GM11168 (cell line): Measurements from ENCODE around the gene ST6GAL1.

Experiments used
- in situ Hi-C: fragments of 300-500 bp; cut with MboI; formaldehyde crosslinking; loops from one replicate; pipeline ENCODE4 v1.12.0; 2022; ENCODE audit warnings: low sequenced_read_pairs; ENCODE audit not compliant: unreplicated experiment

ST6GAL1 gene

DNA sequence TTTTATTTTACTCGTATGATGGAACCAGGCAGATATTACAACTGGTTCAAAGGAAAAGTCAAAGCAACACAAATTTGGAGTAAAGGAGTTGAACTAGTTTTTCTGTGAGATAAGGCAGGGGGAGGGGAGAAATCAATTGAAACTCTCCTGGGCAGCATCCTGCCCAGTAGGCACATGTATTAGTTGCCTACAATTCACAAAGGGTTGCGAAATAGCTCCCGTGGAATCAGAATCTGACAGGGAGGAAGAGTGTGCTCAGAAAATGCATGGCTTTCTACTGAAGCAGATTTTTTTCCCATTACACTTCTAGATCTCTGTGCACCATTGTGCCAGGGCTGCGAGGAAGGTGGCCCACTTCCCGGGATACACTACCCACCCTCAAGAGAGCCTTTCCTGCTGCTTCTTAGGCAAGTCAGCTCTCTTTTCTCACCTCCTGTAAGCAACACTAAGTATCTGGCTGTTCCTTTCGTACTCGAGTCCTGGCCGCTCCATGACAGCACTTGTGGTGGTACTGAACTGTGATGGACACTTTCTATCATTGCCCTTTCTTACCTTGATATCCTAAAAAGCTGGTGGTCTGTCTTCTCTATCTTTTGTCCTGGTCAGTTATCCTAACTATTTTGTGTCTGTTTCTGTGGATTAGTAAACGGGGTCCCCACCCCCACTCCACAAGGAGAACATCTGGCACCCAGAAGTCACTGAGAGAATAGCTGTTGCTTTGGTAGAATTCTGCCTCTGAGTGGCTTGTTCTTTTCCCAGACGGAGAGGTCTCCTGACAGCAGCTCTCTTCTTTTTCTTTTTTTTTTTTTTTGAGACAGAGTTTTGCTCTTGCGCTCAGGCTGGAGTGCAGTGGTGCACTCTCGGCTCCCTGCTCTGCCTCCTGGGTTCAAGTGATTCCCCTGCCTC lies 134.1 kb downstream of the ST6GAL1 start:
- in situ Hi-C loops, result no loop called here

DNA sequence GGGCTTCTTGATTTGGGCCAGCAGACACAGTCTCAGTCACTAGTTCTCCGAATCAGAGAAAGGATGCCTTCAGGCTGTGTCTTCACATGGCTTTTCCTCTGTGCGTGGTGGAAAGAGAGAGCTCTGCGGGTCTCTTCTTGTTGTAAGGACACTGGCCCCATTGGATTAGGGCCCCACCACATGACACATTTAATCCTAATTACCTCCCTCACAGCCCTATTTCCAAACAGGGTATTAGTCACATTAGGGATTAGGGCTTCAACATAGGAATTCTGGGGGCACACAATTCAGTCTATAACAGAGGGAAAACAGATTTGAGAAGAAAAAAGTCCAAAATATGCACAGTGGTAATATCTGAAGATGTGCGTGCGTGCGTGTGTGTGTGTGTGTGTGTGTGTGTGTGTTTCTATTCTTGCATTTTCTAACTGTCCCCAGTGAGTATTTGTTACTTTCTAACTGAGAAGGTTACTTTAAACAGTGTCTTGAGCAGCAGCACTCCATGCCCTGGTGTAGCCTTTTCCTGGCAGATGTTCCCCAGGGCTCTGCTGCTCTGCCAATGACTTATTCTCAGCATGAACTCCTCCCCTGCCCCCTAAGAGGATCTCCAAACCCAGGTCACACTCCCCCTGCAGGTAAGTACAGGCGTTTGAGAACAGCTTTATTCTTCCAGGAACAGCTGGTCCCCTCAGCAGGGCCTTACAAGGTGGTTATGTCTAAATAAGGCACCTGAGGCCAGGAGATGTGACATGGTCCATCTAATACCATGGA lies 136.1 kb downstream of the ST6GAL1 start:
- in situ Hi-C loops, result no loop called here

DNA sequence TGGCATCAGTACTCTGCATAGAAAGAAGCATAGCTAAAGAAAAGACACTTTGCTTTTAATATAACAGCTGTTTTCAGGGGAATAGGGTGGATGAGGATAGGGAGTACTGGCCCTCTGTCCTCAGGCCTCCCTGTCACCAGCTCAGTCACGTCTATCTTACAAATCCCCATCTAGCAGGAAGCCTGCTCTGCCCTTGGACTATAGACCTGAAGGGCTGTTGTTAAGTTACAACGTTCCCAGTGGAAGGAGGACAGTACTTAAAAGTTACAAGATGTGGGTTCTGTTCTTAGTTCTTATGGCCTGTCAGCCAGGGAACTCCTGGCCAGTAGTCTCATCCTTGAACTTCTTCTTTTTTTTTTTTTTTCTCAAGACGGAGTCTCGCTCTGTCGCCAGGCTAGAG lies 138.5 kb downstream of the ST6GAL1 start:
- in situ Hi-C loops, result no loop called here

DNA sequence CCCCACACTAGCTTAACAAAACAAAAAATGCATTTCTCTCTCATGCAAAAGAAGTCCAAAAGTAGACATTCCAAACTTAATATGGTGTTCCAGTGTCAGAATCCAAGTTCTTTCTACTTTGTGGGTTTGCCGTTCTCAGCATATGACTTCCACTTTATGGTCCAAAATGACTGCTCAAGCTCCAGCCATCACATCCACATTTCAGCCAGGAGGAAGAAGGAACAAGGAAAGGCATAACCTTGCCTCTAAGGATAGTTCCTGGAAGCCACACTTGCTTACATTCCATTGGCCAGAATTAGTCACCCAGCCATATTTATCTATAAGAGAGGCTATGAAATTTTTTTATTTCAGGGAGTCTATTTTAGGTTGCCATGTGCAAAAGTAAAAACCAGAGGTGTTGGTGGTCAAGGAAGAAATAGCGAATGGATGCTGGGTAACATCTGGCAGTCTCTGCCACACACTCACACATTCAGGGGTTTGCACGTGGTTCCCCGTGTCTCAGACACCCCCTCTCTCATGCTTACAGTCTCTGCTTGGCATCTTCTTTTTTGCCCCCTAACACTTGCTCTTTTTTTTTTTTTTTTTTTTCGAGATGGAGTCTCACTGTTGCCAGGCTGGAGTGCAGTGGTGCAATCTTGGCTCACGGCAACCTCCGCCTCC lies 139.7 kb downstream of the ST6GAL1 start:
- in situ Hi-C loops, result no loop called here

DNA sequence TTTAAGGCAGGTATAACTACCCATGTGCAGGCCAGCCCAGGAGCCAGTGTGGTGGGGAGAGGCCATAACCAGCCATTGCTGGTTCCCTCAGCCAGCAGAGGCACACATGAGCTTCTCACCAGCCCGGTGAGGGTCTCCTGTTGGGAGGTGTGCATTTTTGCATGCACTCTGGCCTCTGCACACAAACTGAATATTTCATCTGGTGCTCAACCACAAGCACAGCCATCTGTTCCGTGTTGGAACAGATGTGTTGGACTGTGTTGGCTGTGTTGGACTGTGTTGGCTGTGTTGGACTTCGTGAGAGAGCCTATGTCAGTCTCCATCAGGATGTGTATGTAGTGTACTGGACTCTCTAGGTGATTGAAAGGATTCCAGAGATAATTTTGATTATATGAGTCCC lies 141.8 kb downstream of the ST6GAL1 start:
- in situ Hi-C loops, result no loop called here

DNA sequence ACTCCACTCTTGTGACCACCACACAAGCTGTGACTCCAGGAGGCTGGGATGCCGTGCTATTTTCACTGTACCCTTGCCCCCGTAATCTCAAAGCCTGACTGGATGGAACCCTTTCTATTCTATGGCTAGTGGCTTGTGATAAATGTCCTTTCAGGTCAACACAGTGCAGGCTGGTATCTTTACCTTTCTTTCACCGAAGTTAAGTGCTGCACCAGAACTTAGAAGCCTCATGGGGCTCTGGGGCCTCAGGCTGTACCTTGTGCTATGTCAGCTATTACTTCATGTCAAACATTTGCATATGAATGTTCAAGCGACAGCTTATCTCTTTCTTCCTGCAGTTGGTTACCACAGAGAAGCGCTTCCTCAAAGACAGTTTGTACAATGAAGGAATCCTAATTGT lies 142.2 kb downstream of the ST6GAL1 start:
- in situ Hi-C loops, result no loop called here

DNA sequence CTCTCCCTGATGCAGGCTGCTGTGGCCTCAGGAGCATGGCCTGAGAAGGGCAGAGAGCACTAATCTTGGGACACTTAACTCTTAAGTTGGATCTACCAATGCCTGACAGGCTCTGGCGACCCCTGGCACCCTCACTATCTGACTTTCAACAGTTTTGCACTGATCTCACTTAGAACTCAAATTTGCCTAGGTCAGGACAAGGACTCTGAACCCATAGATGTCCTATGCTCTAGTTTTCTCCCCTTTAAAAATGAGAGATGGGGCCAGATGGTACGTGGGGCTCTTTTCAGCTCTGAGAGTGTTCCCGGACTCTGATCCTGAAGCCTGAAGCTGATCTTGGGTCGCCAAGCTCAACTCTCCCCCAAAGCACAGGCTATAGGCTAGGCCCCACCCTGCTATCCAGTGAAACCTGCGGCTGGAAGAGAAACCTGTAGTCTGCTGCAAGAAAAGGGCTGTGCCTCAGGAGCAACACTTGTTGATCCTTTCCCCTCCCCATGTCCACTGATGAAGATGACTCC lies 143.3 kb downstream of the ST6GAL1 start:
- in situ Hi-C loops, result no loop called here

DNA sequence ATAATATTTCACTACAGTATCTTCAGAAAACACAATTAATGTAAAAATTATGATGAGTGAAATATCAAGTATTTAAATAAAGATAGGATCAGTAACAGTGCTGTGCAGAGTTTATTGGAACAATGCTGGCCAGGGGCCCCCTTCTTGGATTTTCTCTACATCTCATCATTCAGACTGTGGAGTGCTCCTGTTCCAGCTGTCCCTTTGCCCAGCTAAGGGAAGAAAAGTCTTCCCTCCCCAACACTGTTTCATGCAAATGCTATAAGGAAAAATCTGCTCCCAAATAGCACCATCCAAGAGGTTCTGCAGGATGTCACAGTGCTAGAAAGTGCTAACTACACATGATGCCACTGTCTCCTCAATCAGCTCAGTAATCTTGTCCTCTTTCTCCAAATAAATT lies 144.5 kb downstream of the ST6GAL1 start:
- in situ Hi-C loops, result no loop called here

DNA sequence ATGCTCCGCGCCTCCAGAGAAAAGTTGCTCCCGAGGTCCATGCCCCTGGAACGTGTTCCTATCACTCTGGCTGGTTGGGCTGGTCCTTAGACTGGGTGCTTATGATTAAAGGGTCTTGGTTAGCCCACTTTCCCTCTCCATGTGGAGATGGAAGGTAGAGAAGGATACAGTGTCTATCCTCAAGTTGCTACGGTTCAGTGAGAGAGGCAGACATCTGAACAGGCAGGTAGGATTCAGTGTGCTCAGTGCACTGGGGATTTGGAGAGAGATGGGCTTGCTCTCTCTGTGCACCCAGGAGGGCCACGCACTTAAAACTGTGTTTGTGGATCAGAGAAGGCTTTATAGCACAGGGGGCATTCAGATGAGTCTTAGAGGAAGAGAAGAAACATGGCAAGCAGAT lies 146.0 kb downstream of the ST6GAL1 start:
- in situ Hi-C loops, result no loop called here

DNA sequence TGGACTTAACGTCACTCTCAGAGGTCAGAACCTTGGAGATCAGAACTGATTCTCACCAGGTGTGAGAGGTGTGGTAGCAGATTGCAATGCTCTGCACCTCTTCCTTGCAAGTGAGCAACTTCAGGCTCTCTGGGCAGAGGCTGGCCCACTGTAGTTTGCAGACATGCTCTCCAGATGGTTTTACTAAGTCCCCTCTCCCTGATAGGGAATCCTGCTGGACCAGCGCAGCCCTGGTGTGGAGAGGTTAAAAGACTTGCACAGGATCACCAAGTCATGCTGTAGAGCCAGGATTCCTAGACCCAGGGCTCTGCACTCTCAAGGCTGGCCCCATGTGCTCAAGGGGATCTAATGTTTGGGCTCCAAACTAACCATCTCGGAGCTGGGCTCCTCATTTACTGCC lies 146.8 kb downstream of the ST6GAL1 start:
- in situ Hi-C loops, result no loop called here

DNA sequence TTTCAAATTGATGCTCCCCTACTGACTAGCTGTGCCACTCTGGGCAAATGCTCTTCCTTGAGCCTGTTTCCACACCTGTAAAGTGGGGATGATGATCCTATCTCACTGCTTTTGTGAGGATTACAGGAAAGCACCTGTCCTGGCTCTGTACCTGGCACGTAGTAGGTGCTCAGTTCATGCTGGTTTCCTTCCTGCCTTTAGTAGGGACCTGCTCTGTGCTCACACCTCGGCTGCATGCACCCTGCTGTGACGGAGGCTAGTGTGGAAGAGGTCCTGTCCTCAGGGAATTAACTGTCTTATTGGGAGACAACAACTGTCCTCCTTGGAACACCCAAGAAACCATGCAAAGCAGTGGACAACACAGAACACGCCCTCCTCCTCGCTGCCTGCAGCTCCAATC lies 147.2 kb downstream of the ST6GAL1 start:
- in situ Hi-C loops, result no loop called here

DNA sequence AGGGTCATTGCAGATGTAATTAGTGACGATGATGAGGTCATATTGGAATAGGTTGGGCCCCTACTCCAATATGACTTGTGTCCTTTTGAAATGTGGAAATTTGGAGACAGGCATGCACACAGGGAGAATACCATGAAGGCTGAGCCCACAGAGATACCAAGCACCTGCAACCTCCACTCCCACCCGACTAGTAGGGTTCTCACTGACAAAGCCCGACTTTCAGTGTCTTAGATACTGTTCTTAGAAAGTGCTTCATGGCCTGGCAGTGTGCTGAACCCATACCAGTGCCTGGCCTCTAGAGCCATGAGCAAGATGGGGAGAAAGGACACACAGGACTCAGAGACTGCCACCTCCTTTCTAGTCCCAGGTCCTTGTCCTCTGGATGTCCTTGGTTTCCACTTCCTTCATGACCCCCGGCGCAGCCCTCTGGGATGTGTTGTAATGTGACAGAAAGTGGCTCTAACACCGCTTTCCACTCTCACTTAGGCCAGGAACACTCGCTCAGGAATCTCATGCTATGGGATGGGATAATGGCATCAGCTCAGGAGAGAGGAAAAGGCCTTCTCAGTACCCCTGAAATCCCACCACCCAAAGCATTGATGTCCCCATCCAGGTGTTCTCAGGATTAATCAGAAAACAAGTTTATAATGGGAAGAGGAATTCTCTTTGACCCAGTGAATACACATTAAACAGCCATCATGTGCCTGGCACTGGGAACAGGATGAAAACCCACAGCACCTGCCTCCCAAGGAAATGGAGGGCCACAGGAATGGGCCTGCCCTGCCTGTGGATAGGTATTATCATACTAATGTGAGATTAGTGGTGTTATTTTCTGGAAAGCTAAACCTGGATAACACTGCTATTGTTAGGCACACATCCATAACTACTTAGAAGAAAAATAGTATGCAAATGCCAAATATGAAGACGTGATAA lies 149.0 kb downstream of the ST6GAL1 start:
- in situ Hi-C loops, result no loop called here

DNA sequence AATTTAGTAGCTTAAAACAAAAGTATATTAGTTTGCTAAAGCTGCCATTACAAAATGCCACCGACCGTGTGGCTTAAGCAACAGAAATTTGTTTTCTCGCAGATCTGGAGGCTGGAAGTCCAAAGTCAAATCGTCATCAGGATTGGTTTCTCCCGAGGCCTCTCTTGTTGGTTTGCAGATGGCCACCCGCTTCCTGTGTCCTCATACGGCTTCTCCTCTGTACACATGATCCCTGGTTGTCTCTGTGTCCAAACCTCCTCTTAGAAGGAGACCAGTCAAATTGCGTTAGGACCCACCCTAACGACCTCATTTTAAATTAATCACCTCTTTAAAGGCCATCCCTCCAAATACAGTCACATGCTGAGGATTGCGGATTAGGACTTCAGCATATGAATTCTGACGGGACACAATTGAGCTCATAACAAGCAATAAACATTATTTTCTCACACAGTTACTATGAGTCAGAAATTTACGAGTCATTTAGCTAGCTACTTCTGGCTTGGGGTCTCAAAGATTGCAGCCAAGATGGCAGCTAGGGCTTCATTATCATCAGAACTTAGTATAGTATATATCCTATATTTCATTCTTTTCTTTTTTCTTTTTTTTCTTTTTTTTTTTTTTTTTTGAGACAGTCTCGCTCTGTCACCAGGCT lies 150.6 kb downstream of the ST6GAL1 start:
- in situ Hi-C loops, result no loop called here

DNA sequence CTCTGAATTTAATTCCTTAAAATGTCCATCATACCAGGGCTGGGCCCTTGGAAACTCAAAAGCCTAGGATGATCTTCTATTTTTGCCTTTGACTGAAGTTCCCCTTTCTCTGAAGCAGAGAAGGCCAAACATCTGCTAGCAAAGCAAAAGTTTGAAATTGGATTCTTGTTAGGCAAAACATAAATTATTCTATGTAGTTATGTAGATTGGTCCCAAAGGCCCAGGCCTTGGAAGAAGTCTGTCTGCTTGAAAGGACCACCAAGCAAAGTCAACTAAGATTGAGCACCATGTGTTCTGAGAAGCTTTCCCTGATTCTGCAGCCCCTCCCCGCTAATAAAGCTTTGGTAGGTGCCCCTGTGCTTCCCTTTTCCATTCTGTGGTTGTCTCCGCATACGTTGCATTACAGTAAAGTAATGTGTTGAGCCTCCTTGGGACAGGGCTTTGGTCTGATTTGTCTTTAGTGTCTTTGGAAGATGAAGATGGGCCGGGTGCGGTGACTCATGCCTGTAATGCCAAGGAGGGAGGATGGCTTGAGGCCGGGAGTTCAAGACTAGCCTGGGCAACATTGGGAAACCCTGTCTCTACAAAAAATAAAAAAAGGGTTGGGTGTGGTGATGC lies 152.5 kb downstream of the ST6GAL1 start:
- in situ Hi-C loops, result no loop called here

DNA sequence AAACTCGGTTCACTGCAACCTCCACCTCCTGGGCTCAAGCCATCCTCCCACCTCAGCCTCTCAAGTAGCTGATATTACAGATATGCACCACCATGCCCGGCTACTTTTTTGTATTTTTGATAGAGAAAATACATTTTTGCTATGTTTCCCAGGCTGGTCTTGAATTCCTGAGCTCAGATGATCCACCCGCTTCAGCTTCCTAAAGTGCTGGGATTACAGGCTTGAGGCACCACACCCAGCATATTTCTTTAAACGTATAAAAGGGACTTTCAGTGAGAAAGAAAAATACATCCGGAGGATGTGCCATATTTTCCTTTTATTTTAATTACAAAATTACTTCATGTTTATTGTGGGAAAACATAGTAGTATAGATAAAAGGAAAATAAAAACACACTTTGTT lies 153.8 kb downstream of the ST6GAL1 start:
- in situ Hi-C loops, result no loop called here

DNA sequence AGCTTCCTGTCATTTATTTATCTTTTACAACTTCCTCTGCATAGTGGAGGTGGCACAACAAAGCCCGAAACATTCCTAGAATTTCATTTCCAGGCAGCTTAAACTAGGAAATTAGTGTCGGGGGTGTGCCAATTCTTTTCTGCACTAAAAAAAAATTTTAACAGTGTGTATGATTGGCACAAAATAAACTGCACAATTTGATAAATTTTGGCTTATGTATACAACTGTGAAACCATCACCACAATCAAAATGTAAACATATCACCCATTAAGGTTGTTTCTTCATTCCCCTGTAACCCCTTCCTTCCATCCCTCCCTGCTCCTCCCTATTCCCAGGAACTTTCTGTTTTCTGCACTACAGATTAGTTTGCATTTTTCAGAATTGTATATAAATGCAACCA lies 154.3 kb downstream of the ST6GAL1 start:
- in situ Hi-C loops, result no loop called here

DNA sequence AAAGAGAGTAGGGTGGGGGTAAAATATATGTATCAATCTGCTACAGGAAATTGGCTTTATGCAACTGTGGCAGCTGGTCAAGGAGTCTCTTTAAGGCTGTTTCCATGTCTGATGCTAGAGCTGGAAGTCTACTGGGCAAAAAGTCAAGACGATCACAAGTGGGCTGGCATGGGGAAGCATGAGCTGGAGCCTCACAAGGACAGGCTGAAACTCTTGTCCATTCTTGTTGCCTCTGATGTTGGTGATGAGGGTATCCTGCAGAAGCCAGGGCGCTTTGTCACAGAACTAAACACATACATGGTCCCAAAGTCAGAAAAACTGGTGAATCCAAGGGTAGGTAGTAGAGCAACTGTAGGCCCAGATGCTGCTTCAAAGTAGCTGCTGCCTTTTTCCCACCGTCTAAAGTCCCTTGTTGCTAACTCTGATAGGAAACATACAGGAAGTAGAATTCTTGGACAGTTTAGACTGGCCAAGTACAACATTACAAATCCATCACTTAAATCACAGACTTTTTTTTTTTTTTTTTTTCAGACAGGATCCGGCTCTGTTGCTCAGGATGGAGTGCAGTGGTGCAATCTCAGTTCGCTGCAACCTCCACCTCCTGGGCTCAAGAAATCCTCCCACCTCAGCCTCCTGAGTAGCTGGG lies 154.8 kb downstream of the ST6GAL1 start:
- in situ Hi-C loops, result no loop called here

DNA sequence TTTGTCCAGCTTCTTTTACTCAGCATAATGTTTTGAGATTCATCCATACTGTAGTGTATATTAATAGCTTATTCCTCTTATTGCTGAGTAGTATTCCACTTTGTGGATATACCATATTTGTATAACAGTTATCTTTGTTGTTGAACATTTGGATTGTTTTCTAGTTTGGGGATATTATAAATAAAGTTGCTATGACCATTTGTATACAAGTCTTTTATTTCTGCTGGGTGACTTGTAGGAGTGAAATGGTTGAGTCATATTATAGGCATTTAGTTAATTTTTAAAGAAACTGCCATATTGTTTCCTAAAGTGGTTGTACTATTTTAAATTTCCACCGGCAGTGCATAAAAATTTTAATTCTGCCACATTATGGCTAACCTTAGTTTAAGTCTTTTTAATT lies 155.6 kb downstream of the ST6GAL1 start:
- in situ Hi-C loops, result no loop called here
